NOMO-1 treated with dmso at 0.1 percent for 144 hours (cell line): ENCODE measurements around the gene SORCS2.

Experiments used
- DNase-seq: peaks from one replicate; lab custom pipeline; 2025; ENCODE audit not compliant: unreplicated experiment; lab: John Stamatoyannopoulos, UW

The SORCS2 gene

GRCh38 chr4:7487998-7488671 lies 295.8 kb downstream of the SORCS2 start:
- DNase-seq, result no peak

GRCh38 chr4:7491915-7492314 lies 299.6 kb downstream of the SORCS2 start:
- DNase-seq, result no peak

- DNase-seq, result no peak
These were observed 306.3 kb downstream of the SORCS2 start for GRCh38 chr4:7498446-7499200.

GRCh38 chr4:7499661-7500060 lies 307.3 kb downstream of the SORCS2 start:
- no peak for DNase-seq

GRCh38 chr4:7500404-7500803 lies 308.1 kb downstream of the SORCS2 start:
- DNase-seq, result no peak

- no peak for DNase-seq
These were observed 309.0 kb downstream of the SORCS2 start for GRCh38 chr4:7501314-7501713.

- DNase-seq, result no peak
These were observed 309.5 kb downstream of the SORCS2 start for GRCh38 chr4:7501873-7502272.

GRCh38 chr4:7503559-7504249 lies 311.4 kb downstream of the SORCS2 start:
- no peak for DNase-seq

GRCh38 chr4:7505116-7505900 lies 313.0 kb downstream of the SORCS2 start:
- no peak for DNase-seq

GRCh38 chr4:7506119-7506518 lies 313.8 kb downstream of the SORCS2 start:
- DNase-seq, result no peak

GRCh38 chr4:7506572-7506971 lies 314.2 kb downstream of the SORCS2 start:
- no peak for DNase-seq

GRCh38 chr4:7507381-7507780 lies 315.0 kb downstream of the SORCS2 start:
- DNase-seq, result no peak

- DNase-seq, result no peak
These were observed 317.7 kb downstream of the SORCS2 start for GRCh38 chr4:7510066-7510465.

GRCh38 chr4:7510538-7510937 lies 318.2 kb downstream of the SORCS2 start:
- DNase-seq, result no peak

GRCh38 chr4:7511525-7511924 lies 319.2 kb downstream of the SORCS2 start:
- no peak for DNase-seq

GRCh38 chr4:7512428-7512827 lies 320.1 kb downstream of the SORCS2 start:
- no peak for DNase-seq

GRCh38 chr4:7512946-7513345 lies 320.6 kb downstream of the SORCS2 start:
- no peak for DNase-seq

- DNase-seq, result no peak
These were observed 321.3 kb downstream of the SORCS2 start for GRCh38 chr4:7513671-7514070.

GRCh38 chr4:7514281-7514680 lies 321.9 kb downstream of the SORCS2 start:
- no peak for DNase-seq

GRCh38 chr4:7514789-7515188 lies 322.5 kb downstream of the SORCS2 start:
- DNase-seq, result no peak

GRCh38 chr4:7515390-7515902 lies 323.1 kb downstream of the SORCS2 start:
- DNase-seq, result no peak
